ENCODE data around the gene HERPUD1. TPM values are rescaled to one million over a fixed set of nuclear protein-coding genes. Genes with fewer than 3 reads are reported as not detected.
A peak's percentile ranks its signal among the peaks of the same experiment; 100 is the strongest.

The HERPUD1 gene
- total RNA-seq, 4 donors from 2014 or later: 51.5 to 136 (median 112) TPM

DNA sequence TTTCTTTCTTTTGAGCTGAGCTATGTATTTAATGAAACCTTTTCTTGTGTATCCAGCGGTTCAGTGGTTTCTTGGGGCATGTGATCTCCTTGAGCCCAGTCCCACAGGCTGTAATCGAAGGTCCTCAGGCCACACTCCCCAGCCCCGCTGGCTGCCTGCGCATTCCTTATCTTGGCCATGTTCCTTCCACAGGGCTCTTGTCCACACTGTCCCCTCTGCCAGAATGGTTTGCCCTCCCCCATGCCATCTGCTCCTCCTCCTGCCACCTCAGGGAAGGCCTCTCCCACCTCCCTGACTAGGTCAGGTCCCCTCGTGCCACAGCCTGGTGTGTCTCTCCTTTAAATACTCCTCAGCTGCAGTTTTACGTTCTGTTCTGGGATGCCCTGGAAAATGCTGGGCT, 45.3 kb downstream of the HERPUD1 start:
- Histone ChIP-seq H3K4me1 (no peaks in the 10 kb centered on the region), H3K36me3 (no peaks in the 10 kb centered on the region), H3K27me3 (no peaks in the 10 kb centered on the region), H3K4me3 (no peak overlapping the region), H3K9me3 (no peaks in the 10 kb centered on the region), H3K27ac (no peak overlapping the region)
- DNase-seq: no peak
- intact Hi-C loops (cut with DNase I; ENCODE audit: low total_unique reads): no loop called here
- TF ChIP-seq, protein P1, sequence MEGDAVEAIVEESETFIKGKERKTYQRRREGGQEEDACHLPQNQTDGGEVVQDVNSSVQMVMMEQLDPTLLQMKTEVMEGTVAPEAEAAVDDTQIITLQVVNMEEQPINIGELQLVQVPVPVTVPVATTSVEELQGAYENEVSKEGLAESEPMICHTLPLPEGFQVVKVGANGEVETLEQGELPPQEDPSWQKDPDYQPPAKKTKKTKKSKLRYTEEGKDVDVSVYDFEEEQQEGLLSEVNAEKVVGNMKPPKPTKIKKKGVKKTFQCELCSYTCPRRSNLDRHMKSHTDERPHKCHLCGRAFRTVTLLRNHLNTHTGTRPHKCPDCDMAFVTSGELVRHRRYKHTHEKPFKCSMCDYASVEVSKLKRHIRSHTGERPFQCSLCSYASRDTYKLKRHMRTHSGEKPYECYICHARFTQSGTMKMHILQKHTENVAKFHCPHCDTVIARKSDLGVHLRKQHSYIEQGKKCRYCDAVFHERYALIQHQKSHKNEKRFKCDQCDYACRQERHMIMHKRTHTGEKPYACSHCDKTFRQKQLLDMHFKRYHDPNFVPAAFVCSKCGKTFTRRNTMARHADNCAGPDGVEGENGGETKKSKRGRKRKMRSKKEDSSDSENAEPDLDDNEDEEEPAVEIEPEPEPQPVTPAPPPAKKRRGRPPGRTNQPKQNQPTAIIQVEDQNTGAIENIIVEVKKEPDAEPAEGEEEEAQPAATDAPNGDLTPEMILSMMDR (IDR thresholded peaks at IDR 0.05): no peak
- no peak for TF ChIP-seq POLR2A (IDR thresholded peaks at IDR 0.05)

DNA sequence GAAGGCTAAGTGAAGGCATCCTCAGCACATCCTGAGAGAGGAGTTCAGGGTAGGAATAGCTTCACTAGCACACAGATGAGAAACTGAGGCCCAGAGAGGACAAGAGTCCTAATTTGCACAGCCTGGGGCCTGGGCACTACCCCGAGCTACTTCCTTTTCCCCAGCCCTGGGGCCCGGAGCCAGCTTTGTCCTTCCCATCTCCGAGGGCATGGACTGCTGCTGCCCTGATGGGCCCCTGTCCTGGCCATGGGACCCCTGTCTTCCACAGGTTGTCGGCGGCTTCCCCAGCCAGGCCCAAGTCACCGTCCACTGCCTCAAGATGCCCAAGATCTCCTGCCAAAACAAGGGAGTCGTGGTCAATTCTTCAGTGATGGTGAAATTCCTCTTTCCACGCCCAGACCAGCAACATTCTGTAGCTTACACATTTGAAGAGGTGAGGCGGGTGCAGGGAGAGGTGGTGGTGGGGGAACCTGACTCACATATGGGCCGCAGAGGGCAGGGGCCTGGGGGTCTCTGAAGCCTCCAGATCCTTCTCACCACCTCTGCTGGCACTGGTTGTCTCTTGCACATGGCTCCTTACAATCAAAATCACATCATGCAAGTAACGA, 46.0 kb downstream of the HERPUD1 start:
- Histone ChIP-seq H3K4me3 (no peak overlapping the region), H3K4me1 (no peaks in the 10 kb centered on the region), H3K27ac (no peak overlapping the region), H3K36me3 (no peaks in the 10 kb centered on the region), H3K9me3 (no peaks in the 10 kb centered on the region), H3K27me3 (no peaks in the 10 kb centered on the region)
- DNase-seq: no peak
- intact Hi-C loops (cut with DNase I; ENCODE audit: low total_unique reads): no loop called here
- no peak for TF ChIP-seq POLR2A (IDR thresholded peaks at IDR 0.05)
- TF ChIP-seq, protein P1 (IDR thresholded peaks at IDR 0.05): no peak

DNA sequence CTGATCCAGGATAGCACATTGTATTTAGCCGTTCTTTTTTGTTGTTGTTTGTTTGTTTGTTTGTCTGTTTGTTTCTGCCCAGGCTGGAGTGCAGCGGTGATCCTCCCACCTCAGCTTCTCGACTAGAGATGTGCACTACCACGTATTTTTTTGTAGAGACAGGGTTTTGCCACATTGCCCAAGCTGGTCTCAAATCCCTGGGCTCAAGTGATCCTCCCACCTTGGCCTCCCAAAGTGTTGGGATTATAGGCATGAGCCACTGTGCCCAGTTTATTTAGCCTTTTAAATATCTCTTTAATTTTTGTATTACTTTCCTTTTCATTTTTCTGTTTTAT, 48.2 kb downstream of the HERPUD1 start:
- TF ChIP-seq, protein P1 (IDR thresholded peaks at IDR 0.05): no peak
- no peak for TF ChIP-seq POLR2A (IDR thresholded peaks at IDR 0.05)
- H3K27ac ChIP-seq: no peak overlapping the region
- no peaks in the 10 kb centered on the region for H3K27me3 ChIP-seq
- DNase-seq: no peak
- no peak overlapping the region for H3K4me3 ChIP-seq
- intact Hi-C loops (cut with DNase I; ENCODE audit: low total_unique reads): no loop called here
- H3K9me3 ChIP-seq: no peaks in the 10 kb centered on the region
- H3K4me1 ChIP-seq: peaks cover 0 to 2% of the 10 kb centered on the region in 2 donors
- no peaks in the 10 kb centered on the region for H3K36me3 ChIP-seq

DNA sequence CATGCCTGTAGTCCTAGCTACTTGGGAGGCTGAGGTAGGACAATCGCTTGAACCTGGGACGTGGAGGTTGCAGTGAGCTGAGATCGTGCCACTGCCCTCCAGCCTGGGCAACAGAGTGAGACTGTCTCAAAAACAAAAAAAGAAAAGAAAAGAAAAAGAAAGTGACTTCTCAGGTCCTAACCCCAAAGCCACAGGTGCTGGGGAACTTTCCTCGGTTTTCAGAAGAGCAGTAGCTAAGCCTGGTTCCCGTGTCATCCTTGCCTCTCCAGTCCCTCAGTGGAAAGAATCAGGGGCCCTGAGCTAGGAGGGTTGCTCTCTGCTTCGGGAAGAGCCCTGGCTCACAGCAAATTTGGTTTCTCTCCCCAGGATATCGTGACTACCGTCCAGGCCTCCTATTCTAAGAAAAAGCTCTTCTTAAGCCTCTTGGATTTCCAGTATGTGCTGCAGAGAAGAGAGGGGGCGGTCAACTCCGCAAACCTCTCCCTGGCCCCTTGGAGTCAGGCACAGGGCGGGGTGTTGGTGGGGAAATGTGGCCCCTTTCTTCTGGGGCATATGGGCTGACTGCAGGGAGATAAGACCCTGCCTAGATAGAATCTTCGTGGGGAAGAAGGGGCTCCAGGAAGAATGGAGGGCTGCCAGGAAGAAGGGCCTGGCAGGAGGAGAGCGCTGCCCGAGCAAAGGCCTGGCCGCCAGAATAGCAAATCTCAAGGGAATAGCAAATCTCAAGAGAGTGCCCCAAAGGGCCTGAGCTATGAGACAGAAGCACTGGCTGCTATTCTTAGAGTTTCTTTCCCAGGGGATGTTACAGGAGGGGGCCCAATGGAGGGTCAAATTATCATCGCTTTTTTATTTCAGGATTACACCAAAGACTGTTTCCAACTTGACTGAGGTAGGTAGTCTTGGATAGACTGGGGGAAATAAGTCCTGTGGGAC, 49.1 kb downstream of the HERPUD1 start:
- H3K4me3 ChIP-seq: no peak overlapping the region

More for the DNA sequence above, 49.1 kb downstream of the HERPUD1 start:
- intact Hi-C loops (cut with DNase I; ENCODE audit: low total_unique reads): no loop called here
- DNase-seq: no peak
- Histone ChIP-seq H3K27me3 (no peaks in the 10 kb centered on the region), H3K36me3 (no peaks in the 10 kb centered on the region), H3K4me1 (peaks cover 0 to 5% of the 10 kb centered on the region in 2 donors), H3K27ac (peak overlapping the region in 1 of 2 donors; percentile 23), H3K9me3 (no peaks in the 10 kb centered on the region)
- TF ChIP-seq, protein P1 (IDR thresholded peaks at IDR 0.05): no peak
- TF ChIP-seq POLR2A (IDR thresholded peaks at IDR 0.05): no peak

Measured in uterus (tissue), 4 donors.